Stimulated activated CD4-positive, alpha-beta T cell treated with anti-CD3 and anti-CD28 coated beads, Interleukin-1b, Interleukin-23, amount 100 ng/mL, for 1 hour (primary cell): ENCODE data around the gene POLDIP2.

ENCODE experiments used
- DNase-seq, 2 donors: peaks; one replicate each; pipeline ENCODE4 v3.0.0-alpha.2; 2020; ENCODE audit warnings: low read depth in 2 of 2

The POLDIP2 gene, protein sequence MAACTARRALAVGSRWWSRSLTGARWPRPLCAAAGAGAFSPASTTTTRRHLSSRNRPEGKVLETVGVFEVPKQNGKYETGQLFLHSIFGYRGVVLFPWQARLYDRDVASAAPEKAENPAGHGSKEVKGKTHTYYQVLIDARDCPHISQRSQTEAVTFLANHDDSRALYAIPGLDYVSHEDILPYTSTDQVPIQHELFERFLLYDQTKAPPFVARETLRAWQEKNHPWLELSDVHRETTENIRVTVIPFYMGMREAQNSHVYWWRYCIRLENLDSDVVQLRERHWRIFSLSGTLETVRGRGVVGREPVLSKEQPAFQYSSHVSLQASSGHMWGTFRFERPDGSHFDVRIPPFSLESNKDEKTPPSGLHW

DNA sequence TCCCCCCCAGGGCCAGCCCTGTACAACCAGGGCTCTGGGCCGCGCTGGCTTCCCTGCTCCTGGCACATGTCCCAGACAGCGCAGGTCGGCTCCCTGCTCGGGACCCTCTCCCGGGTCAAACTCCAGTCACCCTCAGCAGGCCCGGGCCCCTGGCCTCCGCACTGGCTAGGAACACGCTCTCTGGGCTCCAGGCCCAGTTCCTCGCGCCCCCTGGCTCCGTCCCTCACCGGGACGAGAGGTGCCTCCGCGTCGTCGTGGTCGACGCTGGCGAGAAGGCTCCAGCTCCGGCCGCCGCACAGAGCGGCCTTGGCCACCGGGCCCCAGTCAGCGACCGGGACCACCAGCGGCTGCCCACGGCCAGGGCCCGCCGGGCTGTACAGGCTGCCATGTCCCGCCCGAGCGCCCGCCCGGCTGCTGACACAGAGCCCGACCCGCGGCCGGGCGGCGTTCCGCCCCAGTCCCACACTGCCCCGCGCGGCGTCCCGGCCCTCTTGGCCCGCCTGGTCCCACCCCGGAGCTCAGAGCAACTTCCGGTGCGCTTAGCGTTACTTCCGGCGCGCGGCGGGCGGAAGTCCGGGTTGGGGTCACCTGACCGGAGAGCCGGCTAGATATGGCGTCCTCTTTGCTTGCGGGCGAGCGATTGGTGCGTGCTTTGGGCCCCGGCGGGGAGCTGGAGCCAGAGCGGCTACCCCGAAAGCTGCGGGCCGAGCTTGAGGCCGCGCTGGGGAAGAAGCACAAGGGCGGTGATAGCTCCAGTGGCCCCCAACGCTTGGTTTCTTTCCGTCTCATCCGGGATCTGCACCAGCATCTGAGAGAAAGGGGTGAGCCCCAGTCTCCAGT lies at the start of gene POLDIP2:
TSS of gene POLDIP2 (minus strand) at position 467 of the 840 bp plus-strand sequence. CDS start at position 388, 79 bp downstream.
- DNase-seq, result peak; percentile 87 to 89

- DNase-seq, result no peak
These were observed 49.1 kb upstream of the POLDIP2 start for GRCh38 chr17:28406473-28406814.

GRCh38 chr17:28405632-28406472 lies 48.5 kb upstream of the POLDIP2 start, which contains the start of gene SLC46A1:
Gene SLC46A1 (minus strand): TSS chr17:28406212. CDS start chr17:28406114, 98 bp downstream.
- DNase-seq, result peak in 1 of 2 donors; percentile 45

DNA sequence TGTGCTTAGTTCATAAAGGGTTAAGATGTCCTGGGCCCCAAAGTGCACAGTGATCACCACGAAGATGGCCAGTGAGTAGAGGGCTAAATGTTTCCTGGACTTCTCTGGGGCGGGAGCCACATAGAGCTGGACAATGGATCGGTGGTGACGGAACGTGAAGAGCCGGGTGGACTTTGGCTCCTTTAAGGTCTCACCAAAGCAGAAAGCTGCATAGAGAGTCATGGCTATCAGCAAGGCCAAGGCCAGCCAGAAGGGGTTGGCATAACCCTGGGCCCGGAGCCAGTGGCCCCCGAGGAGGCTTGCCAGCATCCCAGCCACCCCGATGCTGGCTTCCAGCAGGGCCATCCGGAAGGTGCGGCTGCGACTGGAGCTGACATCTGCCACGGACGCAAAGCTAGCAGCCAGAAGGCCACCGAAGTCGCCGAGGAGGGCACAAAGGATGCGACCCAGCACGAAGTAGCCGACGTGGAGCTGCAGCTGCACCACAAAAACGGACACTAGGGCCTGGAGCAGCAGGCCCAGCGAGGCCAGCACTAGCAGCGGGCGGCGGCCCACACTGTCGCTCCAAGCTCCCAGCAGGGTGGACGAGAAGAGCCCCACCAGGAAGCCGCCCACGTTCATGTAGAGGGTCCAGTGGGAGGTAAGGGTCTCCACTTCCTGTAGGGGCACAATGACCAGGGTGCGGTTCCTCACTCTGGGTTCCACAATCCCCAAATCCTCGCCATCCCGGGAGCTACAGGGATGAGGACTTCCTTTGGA lies 47.7 kb upstream of the POLDIP2 start:
- DNase-seq, result no peak

GRCh38 chr17:28404461-28404811 lies 47.1 kb upstream of the POLDIP2 start:
- DNase-seq, result no peak

GRCh38 chr17:28404007-28404406 lies 46.7 kb upstream of the POLDIP2 start:
- no peak for DNase-seq

GRCh38 chr17:28402844-28403243 lies 45.5 kb upstream of the POLDIP2 start:
- DNase-seq, result no peak

DNA sequence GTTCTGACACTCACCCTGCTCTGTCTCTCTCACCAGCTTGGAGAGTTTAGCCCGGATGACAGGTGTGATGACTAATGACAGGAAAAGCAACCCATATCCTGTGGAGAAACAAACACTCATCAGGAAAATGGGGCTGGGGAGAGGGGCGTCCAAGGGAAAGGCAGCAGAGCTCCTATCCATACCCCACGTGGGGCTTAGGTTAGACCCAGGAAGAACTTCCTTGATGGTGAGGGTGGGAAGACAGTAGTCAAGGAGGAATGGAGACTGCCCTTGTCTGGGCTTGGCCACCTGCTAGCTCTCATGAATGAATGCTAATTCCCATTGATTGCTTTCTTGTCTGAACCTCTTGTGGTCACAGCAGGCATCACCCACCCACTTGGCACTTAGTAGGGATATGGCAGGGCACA lies 44.9 kb upstream of the POLDIP2 start:
- no peak for DNase-seq

GRCh38 chr17:28399808-28400207 lies 42.5 kb upstream of the POLDIP2 start:
- no peak for DNase-seq

DNA sequence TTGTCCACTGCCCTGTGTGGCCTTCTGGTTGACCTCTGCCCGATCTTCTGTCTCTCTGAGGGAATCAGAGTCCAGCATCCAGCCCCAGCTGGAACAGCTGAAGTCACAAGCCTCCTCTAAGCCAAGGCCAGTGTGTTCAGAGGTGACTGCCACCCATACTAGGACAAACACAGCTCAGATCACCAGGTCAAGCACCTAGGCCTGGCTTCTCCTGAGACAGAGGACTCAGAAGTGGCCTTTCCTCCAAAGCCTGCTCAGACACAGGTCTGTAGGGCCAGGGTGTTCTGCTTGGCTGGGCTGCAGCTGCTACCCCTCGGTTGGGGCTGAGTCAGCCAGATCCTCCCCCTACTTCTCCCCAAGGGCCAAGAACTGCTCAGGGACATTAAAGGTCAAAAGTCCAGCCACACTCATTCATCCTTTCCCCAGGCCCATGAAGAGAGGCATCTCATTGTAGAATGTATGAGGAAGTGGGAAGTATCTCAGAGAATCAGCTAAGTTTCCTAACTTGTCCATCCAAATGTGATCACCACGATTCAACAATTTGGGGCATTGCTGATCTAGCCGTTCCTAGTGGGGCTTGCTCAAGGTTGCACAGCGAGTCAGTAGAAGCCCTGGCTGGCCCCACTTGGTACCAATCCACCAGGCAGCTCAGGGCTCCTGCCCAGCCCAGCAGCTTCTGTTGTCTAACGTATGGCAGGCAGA lies 41.1 kb upstream of the POLDIP2 start:
- no peak for DNase-seq

DNA sequence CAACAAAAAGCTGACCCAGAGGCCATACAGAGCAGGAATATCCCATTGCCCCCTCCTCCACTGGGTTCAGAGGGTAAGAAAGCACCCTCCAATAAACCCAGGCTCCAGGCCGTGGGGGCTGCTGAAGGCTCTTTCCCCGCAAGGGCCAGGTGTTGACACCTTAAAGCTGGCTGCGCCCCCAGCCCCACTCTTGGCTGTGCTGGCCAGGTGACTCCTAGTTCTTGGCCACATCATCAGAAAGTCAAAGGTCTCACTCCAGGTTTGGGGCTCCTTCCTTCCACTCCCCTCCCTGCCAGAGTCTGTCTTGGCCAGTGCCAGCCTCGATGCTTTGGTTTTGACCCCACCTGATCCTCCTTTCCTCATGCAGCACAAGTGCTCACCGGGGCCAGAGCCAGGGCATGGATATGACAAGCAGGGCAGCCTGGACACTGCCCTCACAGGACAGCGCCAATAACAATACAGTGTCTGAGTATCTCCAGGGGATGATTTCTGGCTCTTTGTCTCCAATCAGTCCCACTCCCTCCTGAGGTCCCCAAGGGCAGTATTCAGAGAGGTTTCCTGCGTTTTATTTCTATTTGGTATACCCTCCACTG lies 40.5 kb upstream of the POLDIP2 start:
- no peak for DNase-seq

DNA sequence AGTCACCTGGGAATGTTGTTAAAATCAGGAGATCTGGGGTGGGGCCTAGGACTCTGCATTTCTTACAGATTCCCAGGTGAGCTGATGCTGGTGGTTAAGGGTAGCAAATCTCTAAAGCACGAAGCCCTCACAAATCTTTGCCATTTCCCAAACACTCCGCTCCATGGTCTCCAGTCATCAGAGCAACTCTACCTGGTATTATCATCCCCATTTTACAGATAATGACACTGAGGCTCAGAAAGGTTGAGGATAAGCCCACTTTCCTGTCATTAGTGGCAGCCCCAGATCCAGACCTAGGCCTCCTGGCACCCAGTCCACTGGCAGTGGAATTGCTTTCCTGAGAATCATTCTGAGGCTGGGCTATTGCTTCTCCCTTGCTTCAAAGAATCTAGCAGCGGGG lies 39.9 kb upstream of the POLDIP2 start:
- no peak for DNase-seq

DNA sequence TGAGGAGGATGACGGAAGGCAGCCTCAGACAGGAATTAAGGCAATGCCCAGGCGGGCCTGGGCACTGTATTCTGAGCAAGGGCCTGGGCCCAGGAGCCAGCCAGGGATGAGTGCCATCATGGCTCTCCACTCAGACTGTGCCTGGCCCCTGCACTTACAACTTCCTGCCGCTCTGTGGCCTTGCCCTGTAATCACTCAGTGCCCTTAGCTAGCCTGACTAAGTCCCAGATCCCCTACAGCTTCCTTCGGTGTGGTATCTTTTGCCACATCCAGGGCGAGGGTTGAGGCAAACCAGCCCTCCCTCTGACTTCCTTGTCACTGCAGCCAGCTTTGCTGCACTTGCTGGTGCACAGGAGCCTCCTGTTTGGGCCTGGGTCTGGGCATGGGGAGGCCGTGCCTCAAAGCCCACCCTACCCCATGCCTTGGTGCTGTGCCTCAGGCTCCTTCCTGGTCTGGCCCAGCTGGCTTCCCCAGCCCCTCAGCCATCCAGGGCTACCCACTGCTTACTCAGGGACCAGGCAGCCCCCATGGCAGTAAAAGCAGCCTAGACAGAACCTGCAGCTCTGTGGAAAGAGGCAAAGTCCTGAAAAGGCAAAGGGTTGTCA lies 39.4 kb upstream of the POLDIP2 start:
- DNase-seq, result no peak

- no peak for DNase-seq
These were observed 38.6 kb upstream of the POLDIP2 start for GRCh38 chr17:28395968-28396367.

DNA sequence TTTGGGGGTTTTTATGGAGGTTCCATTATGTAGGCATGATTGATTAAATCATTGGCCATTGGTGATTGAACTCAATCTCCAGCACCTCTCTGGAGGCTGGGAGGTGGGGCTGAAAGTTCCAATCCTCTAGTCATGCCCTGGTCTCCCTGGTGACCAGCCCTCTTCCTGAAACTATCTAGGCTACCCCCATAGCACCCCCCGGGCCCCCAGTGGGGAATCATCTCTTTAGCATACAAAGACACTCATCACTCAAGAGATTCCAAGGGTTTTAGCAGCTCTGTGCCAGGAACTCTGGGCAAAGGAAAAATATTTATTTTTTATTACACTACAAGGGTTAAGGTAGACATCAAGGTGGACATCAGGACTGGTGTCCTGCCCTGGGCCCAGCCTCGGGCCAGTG lies 38.1 kb upstream of the POLDIP2 start:
- DNase-seq, result no peak

DNA sequence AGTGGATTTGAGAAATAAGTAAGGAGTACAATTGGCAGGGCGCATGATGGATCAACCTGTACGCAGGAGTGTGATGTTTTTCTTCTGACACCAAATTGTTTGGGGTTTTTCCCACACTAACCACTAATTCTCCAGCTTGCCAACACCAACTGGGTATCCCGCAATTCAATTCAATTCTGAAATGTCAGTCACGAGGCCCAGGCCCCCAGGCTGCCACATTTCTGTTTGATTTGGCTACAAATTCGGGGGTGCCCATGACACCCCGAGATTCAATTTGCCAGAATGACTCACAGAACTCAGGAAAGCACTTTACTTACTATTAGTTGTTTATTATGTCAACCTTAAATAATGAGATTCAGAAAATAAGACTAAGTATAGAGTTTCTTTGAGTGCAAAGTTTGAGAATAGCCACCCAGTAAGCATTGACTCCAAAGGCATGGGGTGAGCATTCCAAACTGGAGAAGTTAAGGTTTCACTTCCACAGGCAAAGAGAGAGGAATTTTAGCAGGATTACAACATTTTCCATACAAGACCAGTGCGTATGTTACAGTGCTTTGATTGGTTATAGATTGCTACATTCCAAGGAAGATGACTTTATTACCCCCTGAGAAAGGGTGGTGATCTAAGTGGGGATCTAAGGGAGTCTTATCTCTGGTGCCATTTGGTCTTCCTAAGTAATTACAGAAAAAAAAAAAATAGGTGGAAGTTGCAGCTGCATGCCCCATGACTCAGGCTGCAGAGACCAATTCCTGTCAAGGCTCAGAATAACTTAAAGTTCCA lies 37.2 kb upstream of the POLDIP2 start:
- DNase-seq, result no peak

DNA sequence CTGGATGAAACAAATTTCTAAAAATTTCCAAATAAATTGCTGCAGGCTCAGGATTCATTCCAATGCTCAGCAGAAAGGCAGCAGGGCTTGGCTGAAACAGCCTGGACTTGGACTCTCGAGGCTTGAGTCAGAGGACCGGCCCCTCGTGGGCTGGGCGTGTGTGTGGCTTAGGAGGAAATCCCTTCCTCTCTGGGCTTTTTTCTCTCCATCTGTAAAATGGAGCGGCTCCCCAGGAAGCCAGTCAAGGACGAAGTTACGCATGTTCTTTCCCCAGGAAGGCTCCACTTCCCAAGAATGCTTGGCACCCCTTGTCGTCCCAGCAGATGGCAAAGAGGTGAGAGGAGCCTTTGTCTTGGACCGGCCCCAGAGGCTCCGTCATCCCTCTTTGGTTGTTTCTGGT lies 35.2 kb upstream of the POLDIP2 start:
- no peak for DNase-seq

DNA sequence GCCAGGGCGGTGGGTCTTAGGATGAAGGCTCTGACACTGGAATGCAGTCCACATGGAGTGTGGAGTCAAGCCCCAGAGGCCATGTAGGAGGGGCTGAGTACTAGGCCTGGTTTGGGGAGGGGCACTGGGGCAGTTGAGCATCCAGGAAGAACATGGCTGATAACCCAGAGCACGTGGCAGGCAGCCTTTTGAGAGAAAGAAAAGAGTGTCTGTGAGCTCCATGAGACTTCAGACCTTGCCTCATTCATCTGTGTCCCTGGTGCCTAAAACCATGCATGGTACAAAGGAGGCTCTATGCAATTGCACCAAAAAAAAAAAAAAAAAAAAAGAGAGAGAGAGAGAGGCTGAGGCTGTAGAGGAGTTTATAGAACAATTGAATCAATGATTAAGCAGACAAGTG lies 34.1 kb upstream of the POLDIP2 start:
- DNase-seq, result no peak

DNA sequence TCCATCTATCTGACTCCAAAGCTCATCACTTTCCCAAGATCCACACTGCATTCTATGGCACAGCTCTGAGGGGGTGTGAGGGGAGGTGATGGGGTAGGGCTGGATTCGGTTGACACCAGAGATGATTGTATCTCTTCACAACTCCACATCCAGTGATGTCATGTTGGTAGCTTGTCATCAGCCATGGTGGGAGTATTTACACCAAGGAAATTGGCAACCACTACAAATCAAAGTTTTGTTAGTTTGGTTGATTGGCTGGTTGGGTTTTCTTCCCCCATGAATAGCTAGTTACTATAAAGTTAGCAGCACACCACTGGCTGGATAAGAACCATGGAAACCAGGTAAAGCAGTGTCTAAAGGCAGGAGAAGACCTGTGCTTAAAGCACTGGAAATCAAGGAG lies 33.7 kb upstream of the POLDIP2 start:
- DNase-seq, result no peak
